HUES64 (cell line): ENCODE measurements around the gene DRAP1.

ENCODE experiments used
- H3K27ac ChIP-seq: 2 replicates; pipeline ENCODE4 v1.7.0; 2013; ENCODE audit warnings: low read depth, low read length, inconsistent platforms
- H3K27me3 ChIP-seq: 2 replicates; pipeline ENCODE4 v1.6.1; 2013; ENCODE audit warnings: mild to moderate bottlenecking, low read length; ENCODE audit not compliant: insufficient read depth
- H3K36me3 ChIP-seq: 2 replicates; pipeline ENCODE4 v1.6.1; 2013; ENCODE audit warnings: mild to moderate bottlenecking, low read length; ENCODE audit not compliant: insufficient read depth
- H3K4me1 ChIP-seq: 2 replicates; pipeline ENCODE4 v1.6.1; 2013; ENCODE audit warnings: mild to moderate bottlenecking, low read length, moderate library complexity; ENCODE audit not compliant: insufficient read depth
- H3K4me3 ChIP-seq: 2 replicates; pipeline ENCODE4 v1.5.1; 2013; ENCODE audit warnings: mild to moderate bottlenecking, low read length, moderate library complexity
- H3K9ac ChIP-seq: 2 replicates; pipeline ENCODE4 v1.6.1; 2013; ENCODE audit warnings: mild to moderate bottlenecking, low read depth, low read length
- H3K9me3 ChIP-seq: 2 replicates; pipeline ENCODE4 v1.6.1; 2013; ENCODE audit warnings: low read depth, low read length; ENCODE audit not compliant: insufficient read depth
- WGBS: fragments of 150-250, 120-280 bp; methylation state at CpG from one replicate; pipeline ENCODE4 v1.1.7; 2013; ENCODE audit warnings: missing lambda C conversion rate; 5-methylcytosine and 5-hydroxymethylcytosine counted together

Gene DRAP1

DNA sequence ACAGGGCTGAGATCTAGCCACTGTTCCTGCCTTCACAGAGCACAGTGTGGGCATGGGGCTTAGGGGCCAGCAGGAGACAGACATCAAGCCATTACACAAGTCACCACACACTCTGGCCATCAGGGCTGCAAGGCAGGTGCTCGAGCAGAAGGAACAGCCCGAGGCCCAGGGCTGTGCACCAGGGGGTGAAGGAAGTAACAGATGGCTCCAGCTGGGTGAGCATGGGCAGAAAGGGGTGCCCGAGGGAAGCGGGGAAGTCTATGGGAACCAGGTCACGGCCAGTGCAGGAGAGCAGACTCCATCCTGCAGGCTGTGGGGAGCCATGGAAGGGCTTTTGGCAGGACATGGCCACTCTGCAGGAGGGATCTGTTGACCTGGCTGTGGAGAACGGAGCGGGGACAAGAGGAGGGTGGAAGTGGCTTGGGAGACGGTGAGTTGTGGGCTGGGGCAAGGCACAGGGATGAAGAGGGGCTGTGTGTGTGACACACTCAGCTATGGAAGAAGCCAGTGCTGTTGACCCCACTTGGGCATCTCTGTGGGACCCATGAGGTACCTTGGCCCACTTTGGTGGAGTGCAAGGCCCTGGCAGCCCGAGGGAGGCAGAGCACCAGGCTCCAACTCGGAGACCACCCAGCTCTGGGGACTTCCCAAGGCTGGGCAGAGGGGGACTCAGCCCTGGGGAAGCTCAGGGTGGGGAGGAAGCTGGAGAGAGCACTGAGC lies 4.0 kb upstream of the DRAP1 start:
- Histone ChIP-seq H3K27ac (peak overlapping the region; percentile 37; the same call in 1 of the 2 replicates), H3K27me3 (no peaks in the 10 kb centered on the region), H3K36me3 (no peaks in the 10 kb centered on the region), H3K9me3 (no peaks in the 10 kb centered on the region), H3K4me3 (peak overlapping the region; percentile 22; the same call in 1 of the 2 replicates), H3K4me1 (peaks cover 7% of the 10 kb centered on the region), H3K9ac (peak overlapping the region; percentile 7; the same call in 1 of the 2 replicates)
- 67% methylated on average over 10 of the region's 10 CpGs for WGBS

- 45% methylated on average over 13 of the region's 13 CpGs for WGBS
- H3K9me3 ChIP-seq: no peaks in the 10 kb centered on the region
- H3K36me3 ChIP-seq: no peaks in the 10 kb centered on the region
- H3K27me3 ChIP-seq: no peaks in the 10 kb centered on the region
- peaks cover 7% of the 10 kb centered on the region for H3K4me1 ChIP-seq
- peak overlapping the region; percentile 22; the same call in 1 of the 2 replicates for H3K4me3 ChIP-seq
- peak overlapping the region; percentile 80 for H3K27ac ChIP-seq
- 0 out of 2 replicates have a peak overlapping the region, but pooled peaks have one; percentile 49 for H3K9ac ChIP-seq
These were observed 3.4 kb upstream of the DRAP1 start for GRCh38 chr11:65915821-65916251.

- H3K27ac ChIP-seq: peak overlapping the region; percentile 80
These were observed 2.8 kb upstream of the DRAP1 start for GRCh38 chr11:65916391-65916790.

DNA sequence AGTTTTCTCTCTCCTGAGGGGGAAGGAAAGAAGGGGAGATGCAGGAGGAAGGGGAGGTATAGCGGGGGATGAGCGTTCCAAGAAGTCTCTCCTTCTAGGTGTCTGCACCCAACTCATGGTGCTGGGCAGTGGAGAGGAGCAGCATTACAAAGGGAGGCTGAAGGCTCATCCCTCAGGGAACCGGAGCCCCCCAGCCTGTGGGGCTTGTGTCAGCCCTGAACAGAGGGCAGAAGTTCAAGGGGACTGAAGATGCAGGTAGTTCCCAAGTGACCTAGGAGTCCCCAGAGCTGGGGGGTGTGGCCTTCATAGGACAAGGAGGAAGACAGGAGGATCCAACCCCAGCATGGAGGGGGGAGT lies 2.2 kb upstream of the DRAP1 start:
- Histone ChIP-seq H3K27ac (no peak overlapping the region), H3K9me3 (no peaks in the 10 kb centered on the region), H3K4me3 (no peak overlapping the region), H3K27me3 (no peaks in the 10 kb centered on the region), H3K36me3 (no peaks in the 10 kb centered on the region), H3K9ac (no peak overlapping the region), H3K4me1 (peaks cover 7% of the 10 kb centered on the region)
- WGBS: 93% methylated on average over 3 of the region's 3 CpGs

More at GRCh38 chr11:65916391-65916790, 2.8 kb upstream of the DRAP1 start:
- no peaks in the 10 kb centered on the region for H3K36me3 ChIP-seq
- no peak overlapping the region for H3K4me3 ChIP-seq
- no peaks in the 10 kb centered on the region for H3K9me3 ChIP-seq
- peaks cover 7% of the 10 kb centered on the region for H3K4me1 ChIP-seq
- 0 out of 2 replicates have a peak overlapping the region, but pooled peaks have one; percentile 49 for H3K9ac ChIP-seq
- 83% methylated on average over 7 of the region's 7 CpGs for WGBS
- H3K27me3 ChIP-seq: no peaks in the 10 kb centered on the region

- Histone ChIP-seq H3K9ac (peak overlapping the region; percentile 97), H3K9me3 (no peaks in the 10 kb centered on the region), H3K4me3 (peak overlapping the region; percentile 100), H3K36me3 (peaks cover 3% of the 10 kb centered on the region; the same call in 1 of the 2 replicates), H3K27me3 (no peaks in the 10 kb centered on the region), H3K4me1 (peaks cover 7% of the 10 kb centered on the region), H3K27ac (no peak overlapping the region)
- WGBS: 93% methylated on average over 35 of the region's 35 CpGs
These were observed 1.6 kb upstream of the DRAP1 start for GRCh38 chr11:65917434-65918210.

- Histone ChIP-seq H3K27me3 (no peaks in the 10 kb centered on the region), H3K36me3 (peaks cover 11% of the 10 kb centered on the region), H3K27ac (peak within 1 kb of the TSS; percentile 88), H3K4me1 (peaks cover 7% of the 10 kb centered on the region), H3K4me3 (peak within 1 kb of the TSS; percentile 100), H3K9me3 (no peaks in the 10 kb centered on the region), H3K9ac (peak within 1 kb of the TSS; percentile 97)
- 6% methylated on average over 77 of the region's 77 CpGs for WGBS
These were observed 750 bp upstream of the DRAP1 start, which contains the start of gene C11orf68 for GRCh38 chr11:65918211-65919140. C11orf68 (minus strand) TSS chr11:65919062; CDS start chr11:65919031, 31 bp downstream.

DNA sequence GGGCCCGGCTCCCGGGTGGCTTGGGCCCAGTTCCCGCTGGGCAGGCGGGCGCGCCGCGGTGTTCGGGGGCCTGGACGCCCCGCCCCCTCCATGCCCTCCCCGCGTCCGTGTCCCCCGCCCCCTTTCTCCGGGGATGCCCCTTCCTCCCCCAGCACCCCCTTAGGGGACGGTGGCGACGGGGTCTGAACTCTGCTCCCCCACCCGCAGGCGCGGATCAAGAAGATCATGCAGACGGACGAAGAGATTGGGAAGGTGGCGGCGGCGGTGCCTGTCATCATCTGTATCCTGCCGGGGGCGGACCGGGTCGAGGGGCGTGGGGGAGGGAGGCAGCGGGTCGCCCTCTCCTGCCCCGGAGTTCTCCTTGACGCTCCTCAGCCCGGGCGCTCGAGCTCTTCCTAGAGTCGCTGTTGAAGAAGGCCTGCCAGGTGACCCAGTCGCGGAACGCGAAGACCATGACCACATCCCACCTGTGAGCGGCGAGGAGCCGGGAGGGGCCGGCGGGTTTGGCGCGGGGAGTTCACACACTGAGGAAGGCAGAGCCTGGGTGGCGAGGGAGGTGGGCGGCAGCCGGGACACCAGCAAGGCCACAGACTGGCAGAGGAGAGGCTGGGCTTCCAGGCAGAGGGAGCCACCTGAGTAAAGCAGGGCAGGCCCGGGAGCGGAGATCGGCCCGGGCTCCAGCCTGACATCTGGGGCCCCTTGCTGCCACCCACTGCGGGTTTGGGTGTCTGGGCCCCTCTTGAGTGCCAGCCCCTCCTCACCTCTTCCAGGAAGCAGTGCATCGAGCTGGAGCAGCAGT lies 546 bp downstream of the DRAP1 start:
- H3K36me3 ChIP-seq: peaks cover 12% of the 10 kb centered on the region
- no peaks in the 10 kb centered on the region for H3K9me3 ChIP-seq
- peaks cover 7% of the 10 kb centered on the region for H3K4me1 ChIP-seq
- H3K27ac ChIP-seq: peak overlapping the region; percentile 61; the same call in 1 of the 2 replicates
- no peaks in the 10 kb centered on the region for H3K27me3 ChIP-seq
- 4% methylated on average over 54 of the region's 60 CpGs for WGBS
- H3K9ac ChIP-seq: peak overlapping the region; percentile 69
- H3K4me3 ChIP-seq: peak overlapping the region; percentile 85

DNA sequence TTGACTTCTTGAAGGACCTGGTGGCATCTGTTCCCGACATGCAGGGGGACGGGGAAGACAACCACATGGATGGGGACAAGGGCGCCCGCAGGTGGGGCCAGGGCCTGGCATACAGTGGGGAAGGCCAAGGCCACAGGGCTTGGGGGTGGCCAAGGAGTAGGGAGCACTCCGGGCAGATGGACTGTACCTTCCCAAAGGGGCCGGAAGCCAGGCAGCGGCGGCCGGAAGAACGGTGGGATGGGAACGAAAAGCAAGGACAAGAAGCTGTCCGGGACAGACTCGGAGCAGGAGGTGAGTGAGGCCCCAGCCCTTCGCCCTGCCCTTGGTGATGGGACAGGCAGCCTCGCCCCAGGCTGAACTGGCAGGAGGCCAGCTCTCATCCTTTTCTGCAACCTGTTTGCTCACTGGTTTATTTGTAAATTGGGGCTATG lies 1.2 kb downstream of the DRAP1 start:
- Histone ChIP-seq H3K36me3 (peaks cover 12% of the 10 kb centered on the region), H3K9ac (peak overlapping the region; percentile 67), H3K4me3 (peak overlapping the region; percentile 85), H3K9me3 (no peaks in the 10 kb centered on the region), H3K27me3 (no peaks in the 10 kb centered on the region), H3K27ac (no peak overlapping the region), H3K4me1 (peaks cover 7% of the 10 kb centered on the region)
- WGBS: 86% methylated on average over 15 of the region's 15 CpGs

DNA sequence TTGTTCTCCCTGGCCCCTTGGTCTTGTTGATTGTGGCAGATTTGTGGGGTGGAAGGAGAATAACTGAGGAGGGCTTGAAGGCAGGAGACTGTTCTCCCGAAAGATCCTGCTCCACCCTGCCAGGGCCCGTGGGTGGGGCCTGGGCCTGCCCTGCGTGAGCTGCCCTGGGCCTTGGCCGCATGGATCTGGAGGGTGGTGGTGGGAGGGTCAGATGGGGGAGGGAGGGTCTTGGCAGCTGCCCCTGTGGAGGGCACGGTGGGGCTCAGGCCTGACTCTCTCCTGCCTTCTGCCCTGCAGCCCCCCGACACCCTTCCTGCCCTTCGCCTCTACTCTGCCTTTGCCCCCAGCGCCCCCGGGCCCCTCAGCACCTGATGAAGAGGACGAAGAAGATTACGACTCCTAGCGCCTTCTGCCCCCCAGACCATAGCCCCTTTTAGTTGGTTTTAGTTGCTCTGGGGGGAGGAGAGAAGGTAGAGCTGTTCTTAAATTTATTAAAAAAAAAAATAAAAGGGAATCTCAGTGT lies 1.9 kb downstream of the DRAP1 start:
- Histone ChIP-seq H3K4me1 (peaks cover 4% of the 10 kb centered on the region), H3K27ac (no peak overlapping the region), H3K4me3 (no peak overlapping the region), H3K36me3 (peaks cover 12% of the 10 kb centered on the region), H3K27me3 (no peaks in the 10 kb centered on the region), H3K9ac (no peak overlapping the region), H3K9me3 (no peaks in the 10 kb centered on the region)
- WGBS: 92% methylated on average over 12 of the region's 12 CpGs

DNA sequence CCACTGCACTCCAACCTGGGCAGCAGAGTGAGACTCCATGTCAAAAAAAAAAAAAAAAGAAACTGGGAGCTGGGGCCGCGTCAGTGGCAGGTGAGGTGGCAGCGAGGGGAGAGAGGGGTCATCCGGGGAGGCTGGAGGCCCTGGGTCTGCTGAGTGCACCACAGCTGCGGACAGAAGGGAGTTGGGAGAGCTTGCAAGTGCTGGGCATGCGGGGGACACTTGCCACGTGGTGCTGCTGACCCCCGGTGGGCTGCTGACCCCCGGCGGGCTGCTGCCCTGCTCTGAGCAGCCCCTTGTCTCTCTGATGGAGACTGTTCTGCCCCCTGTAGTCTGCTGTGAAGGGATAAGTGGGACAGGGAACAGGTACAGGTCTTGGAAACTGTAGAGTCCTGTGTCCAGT lies 2.6 kb downstream of the DRAP1 start:
- Histone ChIP-seq H3K36me3 (peaks cover 12% of the 10 kb centered on the region), H3K4me1 (no peaks in the 10 kb centered on the region), H3K9me3 (no peaks in the 10 kb centered on the region), H3K9ac (no peak overlapping the region), H3K27me3 (no peaks in the 10 kb centered on the region), H3K27ac (no peak overlapping the region), H3K4me3 (no peak overlapping the region)
- WGBS: 94% methylated on average over 10 of the region's 10 CpGs
